Stimulated activated CD4-positive, alpha-beta T cell treated with anti-CD3 and anti-CD28 coated beads, Interleukin-1b, Interleukin-23, amount 100 ng/mL, for 24 hours (primary cell): Measurements from ENCODE around the gene GPATCH2.
"Not testable (repeated sequence)": the region's sequence is repeated elsewhere in the genome, so short reads cannot be mapped to it uniquely, and the experiment has no call there.

Experiments
- DNase-seq, 4 experiments: peaks; one replicate each; pipeline ENCODE4 v3.0.0-alpha.2; 2020; ENCODE audit warnings: low read depth in 4 of 4, low spot score in 1 of 4

The GPATCH2 gene

DNA sequence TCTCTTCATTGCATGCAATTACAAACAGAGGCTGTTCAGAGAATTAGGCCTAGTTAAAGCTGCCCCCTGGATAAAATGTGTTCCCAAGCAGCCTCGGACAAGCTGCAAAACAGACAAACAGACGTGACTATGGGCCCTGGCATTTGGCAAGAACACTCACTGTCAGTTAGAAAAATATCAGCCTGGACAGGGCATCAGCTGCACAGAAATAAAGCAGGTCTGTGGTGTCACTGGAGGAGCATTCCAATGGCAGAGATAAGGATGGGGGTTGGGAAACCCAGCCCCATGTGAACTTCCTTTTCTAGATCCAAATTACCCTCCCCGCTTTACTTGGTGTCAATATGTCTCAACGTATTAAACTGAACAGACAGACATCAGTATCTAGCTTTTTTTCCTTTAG lies 177.1 kb downstream of the GPATCH2 start:
- DNase-seq, result no peak

DNA sequence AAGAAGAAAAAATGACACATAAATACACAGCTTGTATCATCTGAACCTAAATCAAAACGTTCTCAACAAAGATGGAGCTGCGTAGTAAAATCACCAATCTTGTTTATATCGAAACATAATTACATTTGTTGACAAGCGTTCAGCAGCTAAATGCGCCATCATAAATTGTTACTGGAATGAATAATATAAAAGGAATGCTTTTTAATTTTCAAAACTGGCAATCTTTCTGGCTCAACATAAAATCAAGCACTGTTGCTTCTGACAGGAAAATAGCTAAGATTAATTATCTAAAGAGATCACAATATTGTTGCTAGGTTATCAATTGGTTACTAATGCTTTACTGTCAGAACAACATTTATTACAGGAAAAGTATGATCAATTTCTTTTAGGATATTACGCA lies 181.5 kb downstream of the GPATCH2 start:
- no peak for DNase-seq

DNA sequence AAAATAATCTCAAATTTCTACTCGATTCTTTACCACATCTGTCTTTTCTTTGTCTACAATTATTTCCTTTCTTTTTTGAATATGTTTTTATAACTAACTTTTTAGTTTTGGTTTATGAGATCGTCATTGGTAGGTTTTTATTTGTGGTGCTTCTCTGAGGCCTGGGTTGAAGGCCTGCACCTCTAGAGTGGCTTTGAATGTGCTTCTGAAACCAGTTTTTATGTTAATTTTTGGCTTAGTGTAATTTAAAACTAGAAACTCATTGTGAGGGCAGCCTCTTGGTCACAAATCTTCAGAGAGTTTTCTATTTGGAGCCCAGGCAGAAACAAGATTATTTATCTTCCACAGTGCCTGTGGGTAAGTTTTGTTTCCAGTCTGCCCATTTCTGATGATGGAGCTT lies 187.0 kb downstream of the GPATCH2 start:
- no peak for DNase-seq

DNA sequence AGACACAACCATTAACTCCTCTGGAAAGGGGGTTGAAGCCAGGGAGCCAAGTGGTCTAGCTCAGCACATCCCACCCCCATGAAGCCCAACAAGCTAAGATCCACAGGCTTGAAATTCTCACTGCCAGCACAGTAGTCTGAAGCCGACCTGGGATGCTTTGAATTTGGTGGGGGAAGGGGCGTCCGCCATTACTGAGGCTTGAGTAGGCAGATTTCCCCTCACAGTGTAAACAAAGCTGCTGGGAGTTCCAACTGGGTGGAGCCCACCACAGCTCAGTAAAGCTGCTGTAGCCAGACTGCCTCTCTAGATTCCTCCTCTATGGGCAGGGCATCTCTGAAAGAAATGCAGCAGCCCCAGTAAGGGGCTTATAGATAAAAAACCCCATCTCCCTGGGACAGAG lies 193.5 kb downstream of the GPATCH2 start:
- no peak for DNase-seq

DNA sequence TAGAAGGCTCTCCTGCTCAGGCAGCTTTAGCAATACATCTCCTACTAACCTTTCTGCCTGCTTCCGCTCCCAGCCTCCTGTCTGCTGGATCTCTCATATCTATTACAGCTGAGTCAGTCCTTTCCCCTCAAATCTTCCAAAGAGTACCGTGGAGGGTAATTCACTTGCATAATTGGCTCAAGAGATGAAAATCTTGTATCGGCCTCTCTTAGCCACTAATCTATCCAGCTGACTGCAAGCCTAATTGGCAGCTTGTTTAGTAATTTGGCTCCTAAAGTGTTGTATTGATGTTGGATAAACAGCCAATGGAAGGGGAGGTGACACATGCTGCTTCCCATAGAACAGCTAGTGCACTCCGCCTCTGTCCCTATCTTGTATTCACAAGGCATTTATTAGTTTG lies 195.7 kb downstream of the GPATCH2 start:
- DNase-seq, result no peak

DNA sequence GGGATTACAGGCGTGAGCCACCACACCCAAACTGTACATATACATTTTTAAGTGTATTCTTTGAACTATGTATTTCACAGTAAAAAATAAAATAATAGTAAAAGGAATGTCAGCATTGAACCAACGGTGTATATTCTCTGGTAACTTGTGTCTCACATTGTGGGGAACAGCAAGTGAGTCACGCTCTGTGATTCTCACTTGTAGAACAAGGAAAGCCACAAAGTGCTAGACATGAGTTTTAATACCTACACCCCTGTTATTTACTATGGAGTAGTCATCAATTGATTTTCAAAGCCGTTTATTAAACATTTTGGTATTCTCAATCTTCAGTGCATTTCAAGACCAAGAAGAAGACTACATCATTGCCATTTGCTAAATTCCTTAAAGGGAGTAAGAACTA lies 197.2 kb downstream of the GPATCH2 start:
- no peak for DNase-seq

DNA sequence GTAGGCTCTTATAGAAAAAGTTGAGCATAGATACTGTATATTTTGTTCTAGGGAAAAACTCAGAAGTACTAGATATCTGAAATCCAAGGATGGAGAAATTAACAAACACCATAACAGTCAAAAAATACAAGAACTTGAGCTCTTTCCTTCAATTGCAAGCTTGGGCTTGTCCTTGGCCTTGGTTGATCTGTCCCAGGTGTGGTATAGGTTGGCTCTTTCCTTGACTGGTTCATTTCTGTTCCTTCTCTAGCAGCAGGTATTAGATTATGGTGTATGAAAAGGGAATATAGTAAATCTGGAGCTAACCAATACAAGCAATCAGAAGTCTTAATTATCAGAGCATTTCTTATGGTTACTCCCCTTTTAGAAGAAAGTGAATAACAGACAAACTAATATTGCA lies 198.6 kb downstream of the GPATCH2 start:
- DNase-seq, result no peak

DNA sequence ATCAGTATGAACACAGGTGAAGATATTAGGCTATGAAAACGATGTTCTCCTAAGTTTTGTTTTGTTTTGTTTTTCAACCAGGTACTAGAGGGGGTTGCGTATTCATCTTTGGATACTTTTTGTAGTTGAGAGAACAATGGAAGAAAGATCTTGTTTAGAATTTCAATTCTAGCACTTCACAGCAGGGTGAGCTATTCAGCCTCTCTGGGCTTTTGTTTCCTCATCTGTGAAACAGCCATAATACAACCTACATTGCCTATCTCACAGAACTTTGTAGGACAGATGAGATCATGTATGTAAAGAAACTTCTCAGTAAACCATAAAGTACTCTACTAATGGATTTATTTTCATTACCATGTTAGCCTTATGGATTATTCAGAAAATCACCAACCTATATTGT lies 199.5 kb downstream of the GPATCH2 start:
- no peak for DNase-seq

DNA sequence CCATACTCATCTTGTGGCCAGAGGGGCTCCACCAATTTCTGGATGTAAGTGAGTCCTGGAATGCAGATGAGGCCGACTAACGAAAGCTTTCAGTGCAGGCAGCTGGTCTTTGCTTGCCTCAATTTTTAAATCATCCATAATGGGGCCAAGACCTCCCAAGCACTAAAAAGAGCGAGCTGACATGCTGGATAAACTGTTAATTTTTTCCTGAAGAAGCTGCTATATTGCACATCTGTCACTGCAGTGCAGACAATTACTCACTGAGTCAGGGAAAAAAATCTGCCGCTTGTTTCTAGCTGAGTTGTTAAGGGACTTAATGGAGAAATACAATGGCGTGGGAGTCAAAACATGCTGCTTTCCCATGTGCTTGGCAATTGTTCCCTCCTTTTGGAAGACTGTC lies 205.5 kb downstream of the GPATCH2 start:
- no peak for DNase-seq

DNA sequence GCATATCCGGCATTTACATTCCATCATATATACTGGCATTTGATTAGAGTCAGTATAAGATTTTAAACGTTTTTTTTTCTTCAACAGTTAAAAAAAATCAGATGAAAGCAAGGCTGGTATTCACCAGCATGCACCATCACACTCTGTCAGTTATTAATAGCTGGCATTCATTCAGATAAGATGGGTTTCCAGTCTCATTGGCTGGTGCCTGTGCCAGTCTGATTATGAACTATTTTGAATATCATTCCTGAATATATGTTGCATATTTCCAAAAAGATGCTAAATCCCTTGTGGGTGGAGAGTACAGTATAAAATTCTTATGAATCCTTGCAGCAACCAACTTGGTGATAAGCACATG lies 211.7 kb downstream of the GPATCH2 start:
- DNase-seq, result no peak

DNA sequence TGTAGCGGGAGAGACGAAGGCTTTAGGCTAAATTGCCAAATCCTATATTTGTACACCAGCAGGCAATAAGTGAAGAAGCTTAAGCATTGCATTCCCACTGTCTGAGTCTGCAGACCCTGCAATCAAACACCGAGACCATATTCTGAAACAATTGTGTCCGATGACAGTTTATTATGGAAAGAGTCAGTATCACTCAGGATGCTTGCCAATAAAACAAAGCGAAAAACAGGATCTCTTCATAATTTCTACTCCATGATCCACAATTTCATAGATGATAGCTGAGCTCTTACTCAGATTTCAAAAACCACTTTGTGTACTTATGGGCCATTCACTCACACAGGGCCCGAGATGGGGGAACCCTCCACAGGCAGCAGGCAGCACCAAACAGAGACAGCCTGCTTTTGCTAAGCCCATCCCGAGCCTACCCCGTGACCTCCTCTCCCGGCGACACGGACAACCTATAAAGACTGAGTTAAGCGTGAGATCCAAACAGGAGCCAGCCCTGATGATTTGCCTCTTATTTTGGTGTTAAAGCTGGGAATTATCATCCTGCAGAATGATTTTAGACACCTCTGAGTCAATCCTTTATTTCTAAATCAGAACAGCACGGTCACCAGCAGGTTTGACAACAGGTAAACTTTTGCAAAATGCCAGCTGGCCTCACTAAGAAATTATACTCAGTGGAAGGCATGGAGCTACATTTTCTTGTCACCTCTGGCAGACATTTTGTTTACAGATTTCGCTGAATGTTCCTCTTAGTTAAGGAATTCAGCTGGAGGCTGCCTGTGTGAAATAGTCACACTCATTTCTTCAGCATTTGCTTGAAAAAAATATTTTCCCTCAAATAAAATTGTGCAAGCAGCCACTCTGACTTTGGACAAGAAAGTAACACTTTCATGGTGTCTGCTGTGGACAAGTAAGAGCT lies 212.4 kb downstream of the GPATCH2 start:
- DNase-seq, result no peak

DNA sequence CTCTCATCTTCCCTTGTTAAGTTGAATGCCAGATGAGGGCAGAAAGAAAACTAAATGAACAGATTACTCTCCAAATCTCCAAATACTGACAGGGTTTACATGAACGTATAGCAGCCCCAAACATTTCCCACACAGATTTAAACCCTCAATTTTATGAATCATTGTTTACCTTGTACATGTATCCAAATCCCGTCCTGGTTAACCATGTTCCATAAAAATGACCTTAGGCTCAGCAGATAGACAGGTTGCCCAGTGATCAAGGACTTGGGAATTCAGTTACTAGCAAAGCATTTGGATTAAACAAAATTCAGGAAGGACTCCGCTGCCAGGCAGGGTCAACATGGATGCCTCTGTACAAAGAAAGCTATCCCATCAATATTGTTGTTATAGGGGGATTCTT lies 213.5 kb downstream of the GPATCH2 start:
- DNase-seq, result no peak

DNA sequence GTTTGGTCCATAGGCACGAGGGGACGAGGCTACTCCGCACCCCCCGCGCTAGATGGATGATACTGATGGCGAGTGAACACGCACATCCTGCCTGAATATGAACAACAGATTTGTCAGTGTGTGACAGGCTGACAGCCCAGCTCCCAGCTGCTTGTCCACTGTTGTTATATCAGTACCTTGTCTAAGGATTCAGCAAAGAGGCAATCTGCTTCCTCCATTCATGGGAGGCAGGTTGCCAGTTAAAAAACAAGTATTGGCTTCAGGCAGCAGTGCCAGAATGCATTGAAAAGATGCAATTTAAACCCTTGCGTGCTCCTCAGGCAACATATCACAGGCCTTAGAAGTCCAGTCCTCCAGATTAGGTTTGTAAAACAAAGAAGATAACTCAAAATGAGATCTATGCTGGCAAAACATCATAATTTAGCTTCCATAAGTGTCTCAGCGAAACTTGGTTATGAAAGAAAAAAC lies 223.3 kb downstream of the GPATCH2 start:
- no peak for DNase-seq

DNA sequence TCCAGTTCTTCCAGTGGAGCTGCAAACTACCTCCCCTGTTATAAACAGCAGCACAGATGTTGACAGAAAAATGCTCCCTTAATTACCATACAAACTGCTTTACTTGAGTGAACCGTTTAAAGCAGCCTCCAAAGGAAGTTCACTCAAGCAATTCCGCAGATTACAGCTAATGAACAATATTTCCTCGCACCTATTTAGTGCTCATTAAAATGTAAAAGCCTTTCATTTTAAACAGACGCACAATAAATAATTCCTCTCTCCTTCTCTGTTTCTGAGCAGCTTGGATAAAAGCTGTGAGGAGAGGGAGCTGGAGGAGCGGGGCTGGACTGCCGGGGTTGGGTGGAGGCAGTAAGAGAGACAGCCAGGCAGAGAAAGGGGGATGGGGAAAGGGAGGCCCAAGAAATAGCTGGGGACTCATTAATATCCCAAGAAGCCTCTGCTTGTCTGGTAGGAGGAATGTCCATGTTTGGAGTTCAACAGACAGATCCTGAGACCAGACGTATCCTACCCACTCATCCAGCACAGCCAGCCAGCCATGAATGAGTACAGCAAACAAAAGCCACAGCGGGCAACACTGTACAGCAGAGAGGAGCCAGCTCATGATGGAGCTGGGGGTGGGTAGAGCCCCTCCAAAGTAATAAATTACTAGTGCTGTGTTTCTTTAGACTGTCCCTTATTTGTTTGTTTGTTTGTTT lies 227.7 kb downstream of the GPATCH2 start:
- no peak for DNase-seq

DNA sequence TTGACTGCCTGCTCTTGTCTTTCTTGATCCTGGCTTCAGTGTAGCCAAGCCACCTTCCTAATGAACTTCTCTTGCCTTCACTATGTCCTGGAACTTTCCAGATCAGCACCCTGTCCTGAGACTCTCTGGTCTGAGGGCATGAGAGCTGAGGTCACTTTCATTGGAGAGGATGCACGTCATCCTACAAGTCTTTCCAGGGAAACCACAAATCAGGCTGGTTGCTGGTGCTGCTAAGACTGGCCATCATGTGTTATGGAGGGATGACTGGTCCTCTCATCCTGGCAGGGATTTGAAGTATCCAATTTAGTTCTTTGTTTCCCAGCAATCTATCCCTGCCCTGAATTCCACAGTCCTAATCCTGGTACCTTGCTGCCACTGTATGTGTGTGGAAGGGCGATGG lies 228.6 kb downstream of the GPATCH2 start:
- DNase-seq, result no peak

DNA sequence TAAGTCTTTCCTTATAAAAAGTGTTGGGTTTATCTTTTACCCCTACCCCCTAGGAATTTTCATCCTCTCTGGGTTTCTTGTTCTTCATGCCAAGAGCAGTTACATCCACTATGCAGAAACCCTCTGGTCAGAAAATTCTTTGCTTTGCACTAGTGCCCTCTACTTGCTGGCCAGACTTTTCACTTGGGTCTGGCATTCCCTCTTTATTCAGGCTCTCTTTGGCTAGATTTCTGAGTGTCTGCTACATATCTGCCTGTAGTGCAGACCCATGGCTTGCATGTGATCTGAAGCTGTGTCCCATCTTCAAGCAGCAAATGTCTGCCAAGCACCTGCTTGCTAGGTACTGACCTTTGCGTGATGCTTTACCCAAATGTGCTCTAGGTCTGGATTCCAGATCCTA lies 237.0 kb downstream of the GPATCH2 start:
- no peak for DNase-seq

DNA sequence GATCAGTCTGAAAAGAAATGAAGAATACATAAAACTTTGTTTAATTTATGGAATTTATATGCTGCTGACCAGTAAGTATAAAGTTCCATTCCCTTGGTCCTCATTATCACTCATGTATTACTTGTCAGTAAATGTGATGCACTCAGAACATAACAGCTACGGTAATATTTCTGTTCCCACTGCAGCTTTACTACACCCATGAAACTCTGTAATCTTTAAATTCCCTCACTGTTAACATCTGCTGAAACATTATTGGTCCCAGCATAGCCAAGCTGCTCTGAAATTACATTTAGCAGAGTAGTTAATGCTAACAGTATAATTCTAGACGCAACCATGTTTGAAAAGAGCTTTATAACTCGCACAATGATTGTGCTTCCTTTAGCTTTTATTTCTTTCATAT lies 238.4 kb downstream of the GPATCH2 start:
- DNase-seq, result no peak

DNA sequence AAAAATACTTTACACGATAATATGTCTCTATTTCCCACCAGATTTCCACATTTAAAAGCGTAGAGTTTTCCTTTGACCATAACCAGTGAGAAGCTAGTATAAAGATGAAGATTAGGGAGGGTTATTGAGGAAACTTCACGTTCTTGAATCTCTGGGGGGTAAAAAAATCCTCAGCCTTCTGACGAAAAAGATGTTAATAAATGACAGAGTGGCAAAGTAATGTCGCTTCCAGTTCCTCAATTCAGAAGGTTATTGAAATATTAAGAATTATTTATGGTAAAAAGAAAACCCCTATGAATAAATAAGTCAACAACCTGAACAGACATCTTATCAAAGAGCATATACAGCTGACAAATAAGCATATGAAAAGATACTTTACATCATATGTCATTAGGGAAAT lies 241.0 kb downstream of the GPATCH2 start:
- DNase-seq, result no peak

DNA sequence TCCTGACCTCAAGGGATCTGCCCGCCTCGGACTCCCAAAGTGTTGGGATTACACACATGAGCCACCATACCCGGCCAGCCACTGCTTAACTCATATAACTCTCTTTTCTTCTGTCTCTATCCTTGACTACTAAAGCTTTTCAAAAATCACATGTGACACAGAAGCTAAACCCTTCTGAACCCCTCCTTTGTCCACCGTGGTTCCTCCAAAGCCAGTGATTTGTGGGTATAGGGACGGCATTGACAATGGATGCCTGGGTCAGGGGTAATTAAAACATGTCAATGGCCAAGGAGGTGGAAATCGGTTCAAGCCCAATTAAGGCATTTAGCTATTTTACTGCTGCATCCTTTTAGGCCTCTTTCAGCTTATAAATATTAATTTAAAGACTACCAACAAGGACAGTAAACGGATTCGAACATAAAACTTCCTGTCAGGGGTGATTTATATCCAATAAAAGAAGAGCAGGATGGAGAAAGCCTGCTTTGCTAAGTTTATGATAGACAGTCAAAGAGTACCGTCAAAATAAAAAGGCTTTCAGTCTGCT lies 242.3 kb downstream of the GPATCH2 start:
- no peak for DNase-seq

DNA sequence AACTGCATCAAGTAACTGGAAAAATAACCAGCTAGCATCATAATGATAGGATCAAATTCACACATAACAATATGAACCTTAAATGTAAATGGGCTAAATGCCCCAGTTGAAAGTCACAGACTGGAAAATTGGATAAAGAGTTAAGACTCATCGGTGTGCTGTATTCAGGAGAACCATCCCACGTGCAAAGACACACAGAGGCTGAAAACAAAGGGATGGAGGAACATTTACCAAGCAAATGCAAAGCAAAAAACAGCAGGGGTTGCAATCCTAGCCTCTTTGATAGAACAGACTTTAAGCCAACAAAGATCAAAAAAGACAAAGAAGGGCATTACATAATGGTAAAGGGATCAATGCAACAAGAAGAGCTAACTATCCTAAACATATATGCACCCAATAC lies 249.1 kb downstream of the GPATCH2 start:
- not testable (repeated sequence) for DNase-seq

DNA sequence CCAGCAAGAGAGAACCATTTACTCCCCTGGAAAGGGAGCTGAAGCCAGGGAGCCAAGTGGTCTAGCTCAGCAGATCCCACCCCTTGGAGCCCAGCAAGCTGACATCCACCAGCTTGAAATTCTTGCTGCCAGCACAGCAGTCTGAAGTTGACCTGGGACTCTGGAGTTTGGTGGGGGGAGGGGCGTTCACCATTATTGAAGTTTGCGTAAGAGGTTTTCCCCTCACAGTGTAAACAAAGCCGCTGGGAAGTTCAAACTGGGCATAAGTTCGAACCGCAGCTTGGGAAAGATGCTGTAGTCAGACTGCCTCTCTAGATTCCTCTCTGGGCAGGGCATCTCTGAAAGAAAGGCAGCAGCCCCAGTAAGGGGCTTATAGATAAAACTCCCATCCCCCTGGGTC lies 251.1 kb downstream of the GPATCH2 start:
- not testable (repeated sequence) for DNase-seq

DNA sequence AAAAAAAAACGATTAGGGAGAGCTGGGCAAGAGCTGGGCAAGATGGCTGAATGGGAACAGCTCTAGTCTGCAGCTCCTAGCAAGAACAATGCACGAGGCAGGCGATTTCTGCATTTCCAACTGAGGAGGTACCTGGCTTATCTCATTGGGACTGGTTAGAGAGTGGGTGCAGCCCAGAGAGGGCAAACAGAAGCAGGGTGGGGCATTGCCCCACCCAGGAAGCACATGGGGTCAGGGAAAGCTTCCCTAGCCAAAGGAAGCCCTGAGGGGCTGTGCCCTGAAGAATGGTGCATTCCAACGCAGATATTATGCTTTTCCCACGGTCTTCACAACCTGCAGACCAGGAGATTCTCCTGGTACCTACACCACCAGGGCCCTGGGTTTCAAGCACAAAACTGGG lies 251.6 kb downstream of the GPATCH2 start:
- DNase-seq, result no peak
